GM21529 (cell line): ENCODE results near the gene TMEM200C.

ENCODE experiments used
- ATAC-seq: cut with Tn5 transposase; IDR thresholded peaks from one replicate; pipeline ENCODE4 v1.9.1; 2021; ENCODE audit not compliant: unreplicated experiment

Gene TMEM200C

DNA sequence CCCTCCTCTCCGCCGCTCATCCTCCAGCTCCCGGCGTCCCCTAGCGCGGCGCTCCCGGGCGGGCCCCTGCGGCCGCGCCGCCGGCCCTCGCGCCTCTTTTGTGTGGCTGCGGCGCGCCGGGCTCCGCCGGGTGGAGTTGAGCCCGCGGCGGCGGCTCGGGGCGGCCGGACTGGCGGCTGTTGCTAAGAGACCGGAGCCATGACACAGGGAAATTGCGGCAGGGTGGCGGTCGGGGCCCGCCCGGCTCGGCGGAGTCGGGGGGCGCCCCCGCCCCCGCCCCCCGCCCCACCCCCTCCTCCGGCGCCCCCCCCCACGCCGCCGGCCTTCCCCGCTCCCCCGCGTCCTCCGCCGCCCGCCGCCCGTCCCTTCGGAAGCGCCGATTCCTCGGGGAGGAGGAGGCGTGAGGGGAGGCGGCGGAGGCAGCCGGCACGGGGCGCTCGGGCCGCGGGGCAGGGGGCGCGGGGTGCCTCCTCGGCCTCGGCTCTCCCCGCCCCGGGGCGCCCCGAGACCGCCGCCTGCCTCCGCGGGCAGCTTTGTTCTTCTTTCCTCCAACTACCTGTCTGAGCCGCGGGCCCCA, at the start of gene TMEM200C:
Gene TMEM200C (minus strand): TSS at position 224 of the 577 bp plus-strand sequence. CDS start 3,459 bp downstream, outside the sequence.
- ATAC-seq = peak; percentile 36

DNA sequence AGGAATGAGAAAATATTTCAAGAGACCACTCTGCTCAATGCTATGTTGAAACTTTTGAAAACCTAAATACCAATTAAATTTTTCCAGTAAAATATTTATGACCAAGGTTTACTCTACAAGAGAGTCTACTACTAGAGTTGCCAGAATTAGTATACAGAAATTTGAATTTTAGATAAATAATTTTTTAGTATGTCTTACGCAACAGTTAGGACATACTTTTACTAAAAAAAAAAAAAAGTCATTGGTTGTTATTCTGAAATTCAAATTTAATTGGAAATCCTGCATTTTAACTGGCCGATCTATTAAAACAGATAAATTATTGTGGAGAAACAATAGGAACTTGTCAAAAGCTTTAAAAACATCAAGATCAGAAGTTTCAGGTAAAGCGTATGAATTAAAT, 49.1 kb upstream of the TMEM200C start:
- no peak for ATAC-seq

GRCh38 chr18:5943514-5943913, 48.2 kb upstream of the TMEM200C start:
- no peak for ATAC-seq

DNA sequence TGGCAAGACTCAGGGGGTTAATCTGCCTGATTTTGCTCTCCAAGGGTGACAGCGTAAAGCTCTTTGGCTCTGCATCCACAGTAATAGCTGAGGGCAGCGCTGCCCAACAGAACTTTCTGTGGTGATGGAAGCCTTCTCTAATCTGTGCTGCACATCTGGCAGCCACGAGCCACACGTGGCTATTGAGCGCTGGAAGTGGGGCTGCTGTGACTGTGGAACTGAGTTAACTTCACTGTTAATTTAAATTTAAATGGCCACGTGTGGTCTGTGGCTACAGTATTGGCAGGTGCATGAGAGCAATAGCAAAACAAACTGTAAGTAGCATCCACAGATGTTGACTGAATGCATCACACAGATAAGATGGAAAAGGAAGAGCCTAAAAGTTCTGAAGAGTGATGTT, 47.3 kb upstream of the TMEM200C start:
- no peak for ATAC-seq

GRCh38 chr18:5941890-5942289, 46.6 kb upstream of the TMEM200C start:
- ATAC-seq = no peak

DNA sequence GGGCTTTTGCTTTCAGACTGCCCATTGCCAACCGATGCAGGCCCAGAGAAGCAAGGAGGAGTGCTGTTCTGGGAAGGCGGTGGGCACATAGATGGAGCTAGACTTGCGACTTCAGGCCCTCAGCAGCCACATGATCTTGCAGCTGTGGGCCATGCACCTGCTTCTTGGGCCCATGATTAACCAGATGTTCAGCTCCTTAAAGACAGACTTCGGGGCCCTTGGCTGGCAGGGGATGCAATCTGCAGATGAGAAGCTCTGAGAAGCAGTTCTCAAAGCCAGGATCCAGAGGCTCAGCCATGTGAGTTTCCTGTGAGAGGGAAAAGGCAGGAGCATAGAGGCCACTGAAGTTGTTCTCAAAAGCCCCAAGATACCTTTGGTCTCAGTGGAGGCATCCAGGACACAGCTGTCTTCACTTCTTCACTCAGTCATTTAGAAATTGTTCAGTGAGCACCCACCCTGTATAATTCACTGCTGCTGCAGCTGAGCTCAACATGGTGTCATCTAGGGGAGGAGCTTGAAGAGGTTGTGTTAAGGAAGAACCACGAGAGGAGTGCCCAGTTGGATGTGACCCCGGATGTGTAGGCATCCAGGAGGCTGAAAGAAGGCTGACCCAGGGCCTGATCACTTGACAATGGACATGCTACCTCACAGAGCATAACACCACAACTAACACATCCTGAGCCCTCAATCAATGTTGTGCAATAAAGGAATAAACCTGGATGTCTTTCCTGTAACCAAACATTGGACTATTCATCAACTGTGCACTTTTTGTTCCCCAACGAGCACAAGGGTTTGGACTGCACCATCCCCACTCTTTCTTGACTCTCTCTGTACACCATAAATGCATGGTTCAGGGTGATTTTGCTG, 44.7 kb upstream of the TMEM200C start:
- ATAC-seq = no peak

- no peak for ATAC-seq
These were observed 42.5 kb upstream of the TMEM200C start for GRCh38 chr18:5937795-5938194.

DNA sequence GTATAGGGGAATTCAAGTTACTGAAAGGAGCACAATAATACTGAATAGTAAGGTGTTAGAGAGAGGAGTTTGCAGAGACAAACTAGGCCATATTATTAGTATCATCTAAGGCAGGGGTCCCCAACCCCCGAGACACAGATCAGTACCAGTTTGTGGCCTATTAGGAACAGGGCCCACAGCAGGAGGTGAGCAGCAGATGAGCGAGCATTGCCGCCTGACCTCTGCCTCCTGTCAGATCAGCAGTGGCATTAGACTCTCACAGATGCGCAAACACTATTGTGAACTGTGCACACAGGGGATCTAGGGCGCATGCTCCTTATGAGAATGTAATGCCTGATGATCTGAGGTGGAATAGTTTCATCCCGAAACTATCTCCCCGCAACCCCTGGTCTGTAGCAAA, 41.8 kb upstream of the TMEM200C start:
- ATAC-seq = no peak

- no peak for ATAC-seq
These were observed 35.5 kb upstream of the TMEM200C start for GRCh38 chr18:5930789-5931188.

GRCh38 chr18:5918205-5918858, 23.0 kb upstream of the TMEM200C start:
- ATAC-seq = no peak

GRCh38 chr18:5914951-5915350, 19.6 kb upstream of the TMEM200C start:
- ATAC-seq = no peak

DNA sequence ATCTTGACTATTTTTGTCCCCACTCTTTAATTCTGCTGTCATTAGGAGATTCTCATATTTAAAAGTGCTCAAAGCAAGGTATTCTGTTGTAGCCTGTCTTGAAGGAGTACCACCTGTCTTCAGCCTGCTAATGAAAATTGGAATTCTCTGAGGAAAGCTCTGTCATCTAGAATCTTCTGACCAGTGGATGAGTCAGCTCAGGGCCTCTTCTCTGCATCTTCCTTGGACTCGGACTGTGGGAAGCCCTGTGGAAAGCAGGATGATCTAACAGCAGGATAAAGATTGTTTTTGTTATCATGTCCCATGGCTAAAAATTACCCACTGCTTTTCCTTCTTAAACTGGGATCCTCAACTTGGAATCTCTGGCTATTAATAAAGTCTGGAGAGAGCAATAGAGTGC, 18.7 kb upstream of the TMEM200C start:
- no peak for ATAC-seq

GRCh38 chr18:5912566-5912965, 17.2 kb upstream of the TMEM200C start:
- no peak for ATAC-seq

- ATAC-seq = no peak
These were observed 13.8 kb upstream of the TMEM200C start for GRCh38 chr18:5909125-5909524.

DNA sequence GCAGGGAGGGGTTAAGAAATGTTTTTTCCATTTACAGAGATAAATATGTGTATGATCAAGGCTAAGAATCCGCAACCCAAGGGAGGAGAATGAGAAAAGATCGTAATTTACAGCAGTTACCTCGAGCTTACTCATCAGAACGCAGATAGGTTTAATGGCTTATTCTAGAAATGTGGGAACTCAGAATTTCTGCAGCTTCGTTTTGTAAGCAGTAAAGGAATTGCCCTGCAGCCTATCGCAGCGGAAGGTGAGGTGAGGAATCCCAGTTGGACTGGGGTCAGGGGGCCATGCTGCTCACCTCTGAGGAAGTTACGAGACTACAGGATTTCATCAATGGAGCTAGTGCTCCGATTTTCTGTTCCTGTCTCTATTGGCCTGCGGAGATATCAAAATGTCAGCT, 8.1 kb upstream of the TMEM200C start:
- no peak for ATAC-seq

- no peak for ATAC-seq
These were observed 4.9 kb upstream of the TMEM200C start for GRCh38 chr18:5900262-5900661.

DNA sequence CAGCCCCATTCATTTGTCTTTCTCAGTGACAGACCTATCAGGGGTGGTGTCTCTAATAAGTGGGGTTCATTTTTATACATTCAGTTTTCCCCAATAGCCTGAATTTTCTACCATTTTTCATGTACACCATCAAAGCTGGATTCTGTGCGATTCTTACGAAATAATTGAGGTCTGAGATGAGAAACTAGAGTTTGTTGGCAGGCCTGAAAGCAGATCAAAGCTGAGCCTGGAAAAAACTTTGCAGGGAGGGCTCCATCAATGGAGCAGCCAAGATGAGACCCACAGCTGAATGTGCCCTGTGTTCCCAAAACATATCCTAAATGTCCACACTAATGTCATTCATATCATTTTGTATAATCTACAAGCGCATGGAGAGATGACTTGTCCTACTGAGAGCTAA, 4.5 kb upstream of the TMEM200C start:
- ATAC-seq = no peak

DNA sequence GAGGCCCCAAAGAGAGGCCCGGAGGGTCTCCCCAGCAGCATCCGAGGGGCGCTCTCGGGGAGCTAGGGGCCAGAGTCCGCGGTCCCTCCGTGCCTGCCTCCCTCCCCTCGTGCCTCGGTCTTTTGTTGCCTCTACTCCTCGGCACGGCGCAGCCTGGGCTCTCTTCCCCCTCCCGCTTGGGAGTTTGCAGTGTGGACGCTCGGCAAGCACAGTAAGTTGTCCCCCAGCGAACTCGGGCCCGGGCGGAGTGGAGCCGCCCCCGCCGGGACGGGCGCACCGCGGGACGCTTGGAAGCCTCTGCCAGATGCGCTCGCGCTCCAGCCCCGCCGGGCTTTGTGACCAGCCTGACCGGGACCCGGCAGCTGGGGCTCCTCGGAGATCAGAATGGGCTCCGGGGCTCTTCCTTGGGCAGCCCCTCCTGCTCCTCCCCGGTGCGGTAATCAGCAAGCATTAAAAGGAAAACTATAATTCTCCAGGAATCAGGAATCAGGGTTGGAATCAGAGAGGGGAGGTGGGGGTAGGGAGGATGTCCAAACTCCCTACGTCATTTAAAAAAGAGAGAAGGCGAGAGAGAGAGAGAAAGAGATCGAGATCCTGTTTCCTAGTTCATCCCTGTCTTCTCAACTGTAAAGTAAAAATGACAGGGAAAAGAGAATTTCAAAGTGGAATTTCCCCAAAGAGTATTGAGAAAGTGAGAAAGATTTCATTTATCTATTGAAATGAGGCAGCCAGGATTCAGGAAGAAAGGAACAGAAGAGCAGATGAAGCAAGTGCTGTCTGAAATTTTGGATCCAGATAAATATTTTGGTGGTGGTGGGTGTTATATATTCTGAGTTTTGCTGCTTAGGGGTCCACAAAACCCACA, 786 bp upstream of the TMEM200C start:
- peak; percentile 37 for ATAC-seq

- peak; percentile 6 for ATAC-seq
These were observed 567 bp downstream of the TMEM200C start for GRCh38 chr18:5894611-5895298.

- ATAC-seq = no peak
These were observed 1.2 kb downstream of the TMEM200C start for GRCh38 chr18:5893956-5894610.
